ENCODE data around the gene TEAD3.

DNA sequence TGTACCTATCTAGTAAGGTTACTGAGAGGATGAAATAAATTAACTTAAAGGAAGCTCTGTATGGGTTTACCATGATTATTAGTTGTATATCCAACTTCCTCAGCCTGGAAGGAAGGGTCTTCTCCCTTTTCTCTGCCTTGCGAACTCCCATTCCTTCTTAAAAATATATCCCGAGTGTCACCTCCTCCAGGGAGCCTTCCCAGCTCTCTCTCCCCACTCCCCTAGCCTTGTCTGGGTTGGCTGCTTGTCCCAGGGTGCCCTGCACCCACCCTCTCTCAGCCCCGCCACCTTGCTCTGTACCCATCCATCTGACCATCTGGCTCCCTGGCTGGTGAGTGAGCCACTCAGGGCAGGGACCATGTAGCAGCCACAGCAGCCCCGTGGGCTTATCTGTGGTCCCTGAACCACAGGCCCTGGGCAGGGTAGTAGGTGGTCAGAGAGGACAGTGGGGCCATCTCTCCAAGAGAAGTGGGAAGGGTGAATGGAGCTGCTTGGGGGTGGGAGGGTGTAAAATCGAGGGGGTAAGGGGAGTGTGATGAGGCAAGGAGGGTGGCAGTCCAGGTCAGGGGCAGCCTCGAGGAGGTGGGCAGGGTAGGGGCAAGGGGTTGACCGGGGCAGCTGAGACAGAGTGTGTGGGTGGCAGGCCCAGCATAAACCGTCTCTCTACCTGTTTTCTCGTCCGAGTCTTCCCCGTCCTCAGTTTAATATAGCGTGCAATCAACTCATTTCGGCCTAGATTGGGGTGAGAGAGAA lies 12.8 kb downstream of the TEAD3 start:
- TF ChIP-seq, protein P1, sequence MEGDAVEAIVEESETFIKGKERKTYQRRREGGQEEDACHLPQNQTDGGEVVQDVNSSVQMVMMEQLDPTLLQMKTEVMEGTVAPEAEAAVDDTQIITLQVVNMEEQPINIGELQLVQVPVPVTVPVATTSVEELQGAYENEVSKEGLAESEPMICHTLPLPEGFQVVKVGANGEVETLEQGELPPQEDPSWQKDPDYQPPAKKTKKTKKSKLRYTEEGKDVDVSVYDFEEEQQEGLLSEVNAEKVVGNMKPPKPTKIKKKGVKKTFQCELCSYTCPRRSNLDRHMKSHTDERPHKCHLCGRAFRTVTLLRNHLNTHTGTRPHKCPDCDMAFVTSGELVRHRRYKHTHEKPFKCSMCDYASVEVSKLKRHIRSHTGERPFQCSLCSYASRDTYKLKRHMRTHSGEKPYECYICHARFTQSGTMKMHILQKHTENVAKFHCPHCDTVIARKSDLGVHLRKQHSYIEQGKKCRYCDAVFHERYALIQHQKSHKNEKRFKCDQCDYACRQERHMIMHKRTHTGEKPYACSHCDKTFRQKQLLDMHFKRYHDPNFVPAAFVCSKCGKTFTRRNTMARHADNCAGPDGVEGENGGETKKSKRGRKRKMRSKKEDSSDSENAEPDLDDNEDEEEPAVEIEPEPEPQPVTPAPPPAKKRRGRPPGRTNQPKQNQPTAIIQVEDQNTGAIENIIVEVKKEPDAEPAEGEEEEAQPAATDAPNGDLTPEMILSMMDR (IDR thresholded peaks at IDR 0.05) = no peak
- no peak for TF ChIP-seq POLR2A (IDR thresholded peaks at IDR 0.05)
